Endodermal cell (in vitro differentiated cells): ENCODE data around the gene PNPLA7. TPM values are rescaled to one million over a fixed set of nuclear protein-coding genes. Genes with fewer than 3 reads are reported as not detected.

Experiments used
- DNase-seq: peaks from one replicate; pipeline ENCODE4 v3.0.0-alpha.2; 2017
- H3K27ac ChIP-seq: 2 replicates; pipeline ENCODE4 v1.5.1; 2013; ENCODE audit warnings: mild to moderate bottlenecking, low read depth, low read length, moderate library complexity
- H3K27me3 ChIP-seq: 2 replicates; pipeline ENCODE4 v1.6.1; 2013; ENCODE audit warnings: mild to moderate bottlenecking, low read length, moderate library complexity; ENCODE audit not compliant: insufficient read depth, control insufficient read depth, poor library complexity, severe bottlenecking
- H3K36me3 ChIP-seq: 2 replicates; pipeline ENCODE4 v1.7.0; 2013; ENCODE audit warnings: mild to moderate bottlenecking, low read length, moderate library complexity; ENCODE audit not compliant: control insufficient read depth, insufficient read depth
- H3K4me1 ChIP-seq: one replicate; pipeline ENCODE4 v1.7.0; 2013; ENCODE audit warnings: low read length; ENCODE audit not compliant: control insufficient read depth, insufficient read depth
- H3K4me3 ChIP-seq: 2 replicates; pipeline ENCODE4 v1.5.1; 2013; ENCODE audit warnings: mild to moderate bottlenecking, low read length, moderate library complexity
- H3K9ac ChIP-seq: 2 replicates; pipeline ENCODE4 v1.6.1; 2013; ENCODE audit warnings: mild to moderate bottlenecking, low read length, moderate library complexity; ENCODE audit not compliant: poor library complexity, severe bottlenecking; ENCODE audit errors: extremely low read depth
- H3K9me3 ChIP-seq: 2 replicates; pipeline ENCODE4 v1.6.1; 2013; ENCODE audit warnings: mild to moderate bottlenecking, low read length, moderate library complexity; ENCODE audit not compliant: control insufficient read depth
- H3K27ac Mint-ChIP-seq: 2 replicates; pipeline ENCODE4 v1.8.0; 2020; ENCODE audit warnings: mixed read lengths
- H3K27me3 Mint-ChIP-seq: 2 replicates; pipeline ENCODE4 v1.8.0; 2021; ENCODE audit warnings: mild to moderate bottlenecking, mixed read lengths; ENCODE audit not compliant: insufficient read depth
- H3K36me3 Mint-ChIP-seq: 2 replicates; pipeline ENCODE4 v1.8.0; 2020; ENCODE audit warnings: low read depth, mixed read lengths
- H3K4me1 Mint-ChIP-seq: 2 replicates; pipeline ENCODE4 v1.8.0; 2020; ENCODE audit warnings: mixed read lengths
- H3K4me3 Mint-ChIP-seq: 2 replicates; pipeline ENCODE4 v1.8.0; 2020; ENCODE audit warnings: mild to moderate bottlenecking, moderate library complexity, mixed read lengths
- H3K9me3 Mint-ChIP-seq: 2 replicates; pipeline ENCODE4 v1.8.0; 2020; ENCODE audit warnings: mild to moderate bottlenecking, mixed read lengths
- WGBS, 2 experiments: methylation state at CpG; one replicate each; pipeline versions ENCODE4 v1.1.5 to v1.1.7; 2013; ENCODE audit warnings: missing lambda C conversion rate in 2 of 2, mixed read lengths in 1 of 2; ENCODE audit not compliant: insufficient coverage in 1 of 2, insufficient read length in 1 of 2; 5-methylcytosine and 5-hydroxymethylcytosine counted together
- total RNA-seq, 2 donors: library from RNA; stranded (reverse); fragmentation: NEBNext Ultra II Directional in 1 of 2; extraction: Animal tissue kit (Norgen Biotek cat#: 25700) in 1 of 2; gene quantifications; 2 replicates in 1 of 2; 3 replicates in 1 of 2; pipeline ENCODE4 v1.2.1, GENCODE V29; 2021
- TF ChIP-seq, protein P1 (sequence below): fragments of 200-600 bp; sonication (generic); conservative IDR thresholded peaks from 2 replicates; pipeline ENCODE4 v1.5.0; 2021; ENCODE audit warnings: antibody characterized with exemption, mild to moderate bottlenecking

The PNPLA7 gene
- total RNA-seq, 2 donors from 2014 or later, result 2.0 to 2.4 TPM

DNA sequence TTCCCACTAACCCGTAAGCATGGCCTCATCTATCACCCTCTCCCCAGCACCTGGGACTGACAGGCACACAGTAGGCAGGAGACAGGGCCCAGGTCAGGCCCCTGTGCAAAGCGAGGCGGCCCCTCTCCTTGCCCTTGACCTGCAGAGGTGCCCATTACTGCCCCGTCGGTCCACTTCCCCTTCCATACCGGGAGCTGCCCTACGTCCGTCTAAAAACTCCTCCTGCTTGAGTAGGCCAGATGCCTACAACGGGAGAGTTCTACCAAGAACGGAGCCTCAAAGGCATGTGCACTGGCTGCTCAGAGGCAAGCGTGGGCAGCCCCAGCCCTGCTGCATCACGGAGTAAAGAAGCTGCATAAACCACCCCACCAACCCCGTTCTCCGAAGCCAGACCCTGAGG is 33.1 kb upstream of the PNPLA7 start:
- no peak overlapping the region for H3K4me3 ChIP-seq
- Mint-ChIP-seq H3K36me3 (peaks cover 56% of the 10 kb centered on the region), H3K27ac (no peak overlapping the region), H3K9me3 (no peaks in the 10 kb centered on the region), H3K27me3 (no peaks in the 10 kb centered on the region), H3K4me3 (no peak overlapping the region), H3K4me1 (peaks cover 13% of the 10 kb centered on the region)
- no peaks in the 10 kb centered on the region for H3K9me3 ChIP-seq
- no peak overlapping the region for H3K9ac ChIP-seq
- no peak for DNase-seq
- TF ChIP-seq, protein P1, sequence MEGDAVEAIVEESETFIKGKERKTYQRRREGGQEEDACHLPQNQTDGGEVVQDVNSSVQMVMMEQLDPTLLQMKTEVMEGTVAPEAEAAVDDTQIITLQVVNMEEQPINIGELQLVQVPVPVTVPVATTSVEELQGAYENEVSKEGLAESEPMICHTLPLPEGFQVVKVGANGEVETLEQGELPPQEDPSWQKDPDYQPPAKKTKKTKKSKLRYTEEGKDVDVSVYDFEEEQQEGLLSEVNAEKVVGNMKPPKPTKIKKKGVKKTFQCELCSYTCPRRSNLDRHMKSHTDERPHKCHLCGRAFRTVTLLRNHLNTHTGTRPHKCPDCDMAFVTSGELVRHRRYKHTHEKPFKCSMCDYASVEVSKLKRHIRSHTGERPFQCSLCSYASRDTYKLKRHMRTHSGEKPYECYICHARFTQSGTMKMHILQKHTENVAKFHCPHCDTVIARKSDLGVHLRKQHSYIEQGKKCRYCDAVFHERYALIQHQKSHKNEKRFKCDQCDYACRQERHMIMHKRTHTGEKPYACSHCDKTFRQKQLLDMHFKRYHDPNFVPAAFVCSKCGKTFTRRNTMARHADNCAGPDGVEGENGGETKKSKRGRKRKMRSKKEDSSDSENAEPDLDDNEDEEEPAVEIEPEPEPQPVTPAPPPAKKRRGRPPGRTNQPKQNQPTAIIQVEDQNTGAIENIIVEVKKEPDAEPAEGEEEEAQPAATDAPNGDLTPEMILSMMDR, result no peak
- no peaks in the 10 kb centered on the region for H3K27me3 ChIP-seq
- H3K36me3 ChIP-seq, result peaks cover 68% of the 10 kb centered on the region
- peaks cover 2% of the 10 kb centered on the region for H3K4me1 ChIP-seq
- H3K27ac ChIP-seq, result no peak overlapping the region
- WGBS, 2 experiments, result 83 to 90% methylated on average over 8 to 14 of the region's 14 CpGs

DNA sequence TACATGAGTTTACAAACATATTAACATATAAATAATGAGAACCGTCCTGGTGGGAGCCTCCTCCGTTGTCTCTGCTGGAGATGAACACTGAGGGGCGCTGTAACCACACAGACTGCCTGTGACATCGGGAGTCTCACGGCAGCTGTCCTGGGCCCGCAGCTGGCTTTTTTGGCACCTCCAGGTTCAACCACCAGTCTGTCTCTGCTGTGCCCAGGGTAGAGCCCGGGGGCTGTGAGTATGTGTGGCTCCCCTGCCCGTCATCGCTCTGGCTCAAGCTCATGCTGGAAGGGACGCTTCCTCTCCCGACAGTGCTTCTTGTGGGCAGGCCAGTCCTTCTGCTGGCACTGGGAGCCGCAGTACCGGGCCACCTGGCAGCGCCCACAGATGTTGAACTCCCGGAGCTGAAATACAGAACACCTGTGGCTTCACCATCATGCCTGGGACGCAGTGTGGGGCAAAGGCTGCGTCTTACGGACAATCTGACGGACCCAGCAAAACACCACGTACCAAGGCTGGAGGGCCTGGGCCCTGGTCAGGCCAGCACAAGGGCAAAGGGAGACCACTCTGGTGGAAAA is 32.2 kb upstream of the PNPLA7 start:
- no peaks in the 10 kb centered on the region for H3K27me3 ChIP-seq
- peaks cover 6% of the 10 kb centered on the region for H3K4me1 ChIP-seq
- Mint-ChIP-seq H3K9me3 (no peaks in the 10 kb centered on the region), H3K27me3 (no peaks in the 10 kb centered on the region), H3K36me3 (peaks cover 47% of the 10 kb centered on the region), H3K4me1 (peaks cover 15% of the 10 kb centered on the region), H3K4me3 (no peak overlapping the region), H3K27ac (peak overlapping the region; percentile 66)
- TF ChIP-seq, protein P1, result peak; percentile 78
- H3K36me3 ChIP-seq, result peaks cover 58% of the 10 kb centered on the region
- H3K9ac ChIP-seq, result no peak overlapping the region
- no peak overlapping the region for H3K27ac ChIP-seq
- WGBS, 2 experiments, result 92 to 93% methylated on average over 17 to 20 of the region's 20 CpGs
- H3K4me3 ChIP-seq, result no peak overlapping the region
- DNase-seq, result peak; percentile 87
- H3K9me3 ChIP-seq, result no peaks in the 10 kb centered on the region

DNA sequence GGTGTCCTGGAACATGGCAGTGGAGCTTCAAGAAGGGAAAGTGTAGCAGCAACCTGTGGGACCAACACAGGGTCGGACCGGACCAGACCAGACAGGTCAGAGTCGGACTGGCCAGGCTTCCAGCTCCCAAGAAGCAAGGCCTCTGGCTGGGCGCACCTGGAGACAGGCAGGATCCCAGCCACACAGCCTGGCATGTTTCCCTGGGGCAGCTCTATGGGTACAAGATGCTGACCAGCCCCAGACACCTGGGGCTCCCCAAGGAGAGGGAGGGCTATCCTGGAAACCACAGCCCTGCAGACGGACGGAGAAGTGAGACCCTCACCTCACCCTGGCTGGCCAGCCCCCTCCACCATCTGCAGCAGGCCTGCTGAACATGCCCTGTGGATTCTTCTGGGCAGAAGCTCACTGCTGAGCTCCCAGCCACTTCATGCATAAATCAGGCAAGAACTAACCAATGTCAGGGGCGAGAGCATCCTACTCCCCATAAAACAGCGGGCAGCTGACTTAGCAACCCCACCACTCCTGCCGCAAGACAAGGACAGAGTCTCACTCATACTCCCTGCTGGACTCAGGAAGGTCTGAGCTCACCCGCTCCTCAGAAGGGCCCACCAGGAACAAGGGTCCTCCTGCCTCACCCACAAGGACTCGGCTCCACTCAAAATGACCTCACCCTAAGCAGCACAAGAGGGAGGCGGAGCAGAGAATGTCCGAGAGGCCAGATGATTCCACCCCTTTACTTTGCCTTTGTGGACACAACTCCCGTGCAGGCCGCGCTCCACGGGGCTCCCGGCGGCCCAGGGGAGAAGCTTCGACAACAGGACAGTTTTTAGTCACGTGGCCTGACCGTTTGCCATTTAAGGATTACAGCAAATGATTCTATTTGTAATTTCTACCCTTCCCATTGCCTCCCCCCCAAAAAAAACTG is 31.4 kb upstream of the PNPLA7 start:
- no peak overlapping the region for H3K27ac ChIP-seq
- H3K36me3 ChIP-seq, result peaks cover 54% of the 10 kb centered on the region
- H3K4me3 Mint-ChIP-seq, result no peak overlapping the region
- no peaks in the 10 kb centered on the region for H3K27me3 ChIP-seq
- TF ChIP-seq, protein P1, result no peak
- no peaks in the 10 kb centered on the region for H3K9me3 Mint-ChIP-seq
- H3K27ac Mint-ChIP-seq, result peak overlapping the region; percentile 66
- H3K9me3 ChIP-seq, result no peaks in the 10 kb centered on the region
- H3K4me1 ChIP-seq, result peaks cover 7% of the 10 kb centered on the region
- H3K4me3 ChIP-seq, result no peak overlapping the region
- peaks cover 42% of the 10 kb centered on the region for H3K36me3 Mint-ChIP-seq
- H3K4me1 Mint-ChIP-seq, result peaks cover 19% of the 10 kb centered on the region
- no peak for DNase-seq
- WGBS, 2 experiments, result 90 to 94% methylated on average over 11 to 22 of the region's 22 CpGs
- no peak overlapping the region for H3K9ac ChIP-seq
- H3K27me3 Mint-ChIP-seq, result no peaks in the 10 kb centered on the region
